H1 (cell line): ENCODE measurements around the gene ARHGAP22.

ENCODE experiments used
- KDM1A ChIP-seq: fragments of 200-600, 300-600 bp; sonication (generic); IDR thresholded peaks from 2 replicates; pipeline ENCODE4 v1.7.1; 2016; ENCODE audit warnings: mild to moderate bottlenecking, low read length, borderline replicate concordance
- SIN3A ChIP-seq, 2 experiments: IDR thresholded peaks in 1 of 2; conservative IDR thresholded peaks in 1 of 2; 2 replicates each; pipeline ENCODE4 v1.6.1; 2011 to 2012; ENCODE audit warnings: low read length in 2 of 2, improper control_type of control experiment in 1 of 2, low read depth in 1 of 2, mild to moderate bottlenecking in 1 of 2

DNA sequence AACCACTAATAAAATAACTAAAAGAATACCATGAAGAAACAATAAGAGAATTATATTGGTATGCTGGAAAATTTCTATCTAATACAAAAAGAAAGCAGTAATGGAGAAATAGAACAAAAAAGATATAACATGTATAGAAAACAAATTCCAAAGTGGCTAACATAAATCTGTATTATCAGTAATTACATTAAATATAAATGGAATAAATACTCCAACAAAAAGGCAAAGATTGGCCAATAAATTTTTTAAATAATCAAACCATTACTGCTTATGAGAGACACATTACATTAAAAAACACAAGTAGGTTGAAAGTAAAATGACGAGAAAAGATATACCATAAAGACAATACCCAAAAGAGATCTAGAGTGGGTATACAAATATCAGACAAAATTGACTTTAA is 90.0 kb downstream of the ARHGAP22 start:
- no peak for TF ChIP-seq SIN3A (conservative IDR thresholded peaks at IDR 0.05 in 1 of 2, IDR thresholded peaks at IDR 0.05 in 1 of 2; ENCODE audit: low read depth in 1 of 2, low read length in 2 of 2)
- TF ChIP-seq KDM1A = no peak
